Choroid plexus epithelial cell (primary cell): ENCODE measurements around the gene TBX4.

Experiments
- DNase-seq: peaks from one replicate; pipeline ENCODE4 v3.0.0-alpha.2; 2010; ENCODE audit warnings: low read depth
- H3K4me3 ChIP-seq: 2 replicates; pipeline ENCODE4 v1.5.1; 2011; ENCODE audit warnings: low read depth, mild to moderate bottlenecking, control low read depth, low read length, moderate library complexity
- CTCF ChIP-seq: conservative IDR thresholded peaks from 2 replicates; pipeline ENCODE4 v1.5.1; 2011; ENCODE audit warnings: low read depth, mild to moderate bottlenecking, control low read depth, inconsistent platforms, low read length, moderate library complexity

TBX4 gene

GRCh38 chr17:61414141-61414935 is 37.9 kb upstream of the TBX4 start:
- no peak for TF ChIP-seq CTCF
- no peak overlapping the region for H3K4me3 ChIP-seq
- DNase-seq = no peak

DNA sequence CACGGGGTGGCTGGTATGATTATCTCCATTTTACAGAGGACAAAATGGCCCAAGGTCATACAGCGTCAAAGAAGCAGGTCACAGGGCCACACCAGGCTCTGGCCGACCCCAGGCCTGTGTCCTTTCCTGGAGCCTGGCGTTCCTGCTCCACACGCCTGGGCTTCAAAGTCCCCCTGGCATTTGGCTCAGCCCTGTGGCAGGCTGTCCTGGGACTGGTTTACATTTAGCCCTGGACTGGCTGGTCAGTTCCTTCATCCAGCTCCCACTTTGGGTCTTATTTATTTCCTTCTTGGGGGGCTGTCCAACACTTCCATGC is 37.3 kb upstream of the TBX4 start:
- TF ChIP-seq CTCF = no peak
- H3K4me3 ChIP-seq = no peak overlapping the region

GRCh38 chr17:61415374-61416210 is 36.6 kb upstream of the TBX4 start:
- TF ChIP-seq CTCF = no peak
- no peak overlapping the region for H3K4me3 ChIP-seq
- no peak for DNase-seq

More for the DNA sequence above, 37.3 kb upstream of the TBX4 start:
- DNase-seq = no peak

GRCh38 chr17:61416211-61416539 is 36.0 kb upstream of the TBX4 start:
- no peak for TF ChIP-seq CTCF
- H3K4me3 ChIP-seq = no peak overlapping the region

DNA sequence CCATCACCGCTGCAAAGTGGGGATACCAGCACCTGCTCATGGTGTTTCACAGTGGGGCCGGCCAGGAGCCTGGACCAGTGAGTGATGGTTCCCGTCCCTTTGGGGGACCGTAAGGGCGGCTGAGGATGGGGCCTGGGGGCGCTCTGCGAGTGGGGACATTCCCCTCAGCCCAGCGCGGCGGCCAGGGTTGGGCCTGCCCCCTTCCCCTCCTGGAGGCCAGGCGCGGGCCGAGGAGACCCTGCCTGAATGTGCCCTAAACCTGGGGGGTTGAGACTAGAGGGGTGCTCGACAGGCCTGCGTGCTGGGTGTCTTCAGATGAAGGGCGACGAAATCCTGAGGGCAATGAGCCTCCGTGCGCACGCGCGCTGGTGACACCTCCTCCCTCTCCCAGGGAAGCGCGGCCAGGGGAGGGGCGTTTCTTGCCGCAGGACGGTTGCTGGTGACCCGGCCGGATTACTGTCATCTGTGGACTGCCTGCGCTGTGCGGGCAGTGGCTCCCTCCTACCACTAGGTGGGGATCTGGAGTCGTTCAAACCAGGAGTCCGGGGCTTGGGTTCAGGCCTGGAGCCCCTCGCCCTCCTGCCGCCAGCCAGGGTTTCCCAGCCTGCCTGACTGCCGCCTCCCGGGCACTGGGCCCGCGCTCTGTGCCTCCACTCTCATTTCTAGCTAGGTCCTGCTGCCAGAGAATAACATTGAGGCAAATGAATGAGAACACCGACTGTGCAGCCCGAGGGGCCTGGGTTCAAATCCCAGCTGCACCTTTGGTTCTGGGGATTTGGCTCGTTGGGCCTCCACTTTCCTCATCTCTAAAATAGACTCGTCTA is 35.5 kb upstream of the TBX4 start:
- peak; percentile 94 for TF ChIP-seq CTCF
- peak overlapping the region; percentile 39 for H3K4me3 ChIP-seq
- DNase-seq = peak; percentile 85

More at GRCh38 chr17:61416211-61416539, 36.0 kb upstream of the TBX4 start:
- no peak for DNase-seq

DNA sequence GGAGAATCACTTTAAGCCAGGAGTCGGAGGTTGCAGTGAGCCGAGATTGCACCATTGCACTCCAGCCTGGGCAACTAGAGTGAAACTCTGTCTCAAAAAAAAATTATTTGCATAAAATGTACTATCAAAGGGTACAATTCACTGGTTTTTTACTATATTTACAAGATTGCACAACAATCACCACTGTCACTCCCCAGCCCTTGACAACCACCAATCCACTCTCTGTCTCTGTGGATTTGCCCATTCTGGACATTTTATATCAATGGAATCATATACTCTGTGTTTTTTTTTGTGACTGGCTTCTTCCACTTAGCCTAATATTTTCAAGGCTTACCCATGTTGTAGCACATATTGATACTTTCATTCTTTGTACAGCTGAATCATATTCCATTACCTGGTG is 33.8 kb upstream of the TBX4 start:
- no peak overlapping the region for H3K4me3 ChIP-seq
- no peak for DNase-seq
- TF ChIP-seq CTCF = no peak
